ENCODE results near the gene RSRP1.

GRCh38 chr1:25256578-25256965, 9.3 kb upstream of the RSRP1 start:
- TF ChIP-seq POLR2A (IDR thresholded peaks at IDR 0.05; ENCODE audit: low read depth, low read length) (no peak), POLR2AphosphoS5 (IDR thresholded peaks at IDR 0.05; ENCODE audit: low read depth, low read length) (no peak), TAF1 (IDR thresholded peaks at IDR 0.05; ENCODE audit: low read depth, low read length) (no peak)

All from GM12891 (cell line).